Panc1 (cell line): ENCODE data around the gene GAMT.

ENCODE experiments used
- POLR2AphosphoS5 ChIP-seq: IDR thresholded peaks from 2 replicates; pipeline ENCODE4 v1.6.1; 2012; ENCODE audit warnings: mild to moderate bottlenecking, low read depth, low read length, moderate library complexity
- TF ChIP-seq, protein P1 (sequence below): fragments of 450-650 bp; IDR thresholded peaks from 2 replicates; pipeline ENCODE4 v1.5.1; 2017; ENCODE audit warnings: mild to moderate bottlenecking
- TF ChIP-seq, protein P2 (sequence below), 2 experiments: IDR thresholded peaks; 2 replicates each; pipeline ENCODE4 v1.6.1; 2011 to 2012; ENCODE audit warnings: low read depth in 2 of 2, control low read depth in 1 of 2, low read length in 1 of 2, mild to moderate bottlenecking in 1 of 2, moderate library complexity in 1 of 2; ENCODE audit not compliant: insufficient read depth in 1 of 2

DNA sequence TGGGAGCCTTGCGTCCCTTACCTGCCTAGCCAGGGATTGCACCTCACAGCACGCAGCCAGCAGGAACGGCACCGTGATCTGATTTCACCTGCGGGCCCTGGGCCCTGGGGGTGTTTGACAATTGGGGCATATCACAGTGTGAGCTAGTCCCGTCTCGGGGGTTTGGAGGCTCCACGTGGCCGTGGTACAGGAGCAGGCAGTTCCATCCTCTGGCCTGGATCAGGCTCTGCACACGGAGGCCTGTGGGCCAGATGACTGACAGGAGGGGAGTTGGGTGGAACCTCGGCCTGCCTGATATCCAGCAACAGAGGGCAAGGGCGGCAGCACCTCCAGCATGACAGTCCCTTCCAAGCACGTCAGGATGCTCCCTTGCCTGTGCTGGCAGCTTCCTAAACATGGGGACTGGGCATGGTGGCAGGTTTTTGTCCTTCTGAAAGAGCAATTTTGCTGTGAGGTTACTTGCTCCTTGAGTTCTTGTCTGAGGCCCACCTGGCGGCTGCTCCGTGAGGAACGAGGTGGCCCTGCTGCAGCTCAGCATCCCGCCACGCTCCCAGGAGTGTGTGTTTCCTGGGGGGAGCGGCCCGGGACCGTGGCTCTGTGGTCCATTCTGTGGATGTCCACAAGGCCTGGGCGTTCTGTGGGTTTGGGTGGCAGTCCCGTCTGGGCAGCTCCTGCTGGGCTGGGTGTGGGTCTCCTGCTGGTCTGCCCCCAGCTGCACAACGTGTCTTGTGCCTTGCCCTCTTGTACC lies 30.6 kb upstream of the GAMT start:
- no peak for TF ChIP-seq POLR2AphosphoS5
- TF ChIP-seq, protein P1, sequence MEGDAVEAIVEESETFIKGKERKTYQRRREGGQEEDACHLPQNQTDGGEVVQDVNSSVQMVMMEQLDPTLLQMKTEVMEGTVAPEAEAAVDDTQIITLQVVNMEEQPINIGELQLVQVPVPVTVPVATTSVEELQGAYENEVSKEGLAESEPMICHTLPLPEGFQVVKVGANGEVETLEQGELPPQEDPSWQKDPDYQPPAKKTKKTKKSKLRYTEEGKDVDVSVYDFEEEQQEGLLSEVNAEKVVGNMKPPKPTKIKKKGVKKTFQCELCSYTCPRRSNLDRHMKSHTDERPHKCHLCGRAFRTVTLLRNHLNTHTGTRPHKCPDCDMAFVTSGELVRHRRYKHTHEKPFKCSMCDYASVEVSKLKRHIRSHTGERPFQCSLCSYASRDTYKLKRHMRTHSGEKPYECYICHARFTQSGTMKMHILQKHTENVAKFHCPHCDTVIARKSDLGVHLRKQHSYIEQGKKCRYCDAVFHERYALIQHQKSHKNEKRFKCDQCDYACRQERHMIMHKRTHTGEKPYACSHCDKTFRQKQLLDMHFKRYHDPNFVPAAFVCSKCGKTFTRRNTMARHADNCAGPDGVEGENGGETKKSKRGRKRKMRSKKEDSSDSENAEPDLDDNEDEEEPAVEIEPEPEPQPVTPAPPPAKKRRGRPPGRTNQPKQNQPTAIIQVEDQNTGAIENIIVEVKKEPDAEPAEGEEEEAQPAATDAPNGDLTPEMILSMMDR: no peak
- TF ChIP-seq, protein P2, sequence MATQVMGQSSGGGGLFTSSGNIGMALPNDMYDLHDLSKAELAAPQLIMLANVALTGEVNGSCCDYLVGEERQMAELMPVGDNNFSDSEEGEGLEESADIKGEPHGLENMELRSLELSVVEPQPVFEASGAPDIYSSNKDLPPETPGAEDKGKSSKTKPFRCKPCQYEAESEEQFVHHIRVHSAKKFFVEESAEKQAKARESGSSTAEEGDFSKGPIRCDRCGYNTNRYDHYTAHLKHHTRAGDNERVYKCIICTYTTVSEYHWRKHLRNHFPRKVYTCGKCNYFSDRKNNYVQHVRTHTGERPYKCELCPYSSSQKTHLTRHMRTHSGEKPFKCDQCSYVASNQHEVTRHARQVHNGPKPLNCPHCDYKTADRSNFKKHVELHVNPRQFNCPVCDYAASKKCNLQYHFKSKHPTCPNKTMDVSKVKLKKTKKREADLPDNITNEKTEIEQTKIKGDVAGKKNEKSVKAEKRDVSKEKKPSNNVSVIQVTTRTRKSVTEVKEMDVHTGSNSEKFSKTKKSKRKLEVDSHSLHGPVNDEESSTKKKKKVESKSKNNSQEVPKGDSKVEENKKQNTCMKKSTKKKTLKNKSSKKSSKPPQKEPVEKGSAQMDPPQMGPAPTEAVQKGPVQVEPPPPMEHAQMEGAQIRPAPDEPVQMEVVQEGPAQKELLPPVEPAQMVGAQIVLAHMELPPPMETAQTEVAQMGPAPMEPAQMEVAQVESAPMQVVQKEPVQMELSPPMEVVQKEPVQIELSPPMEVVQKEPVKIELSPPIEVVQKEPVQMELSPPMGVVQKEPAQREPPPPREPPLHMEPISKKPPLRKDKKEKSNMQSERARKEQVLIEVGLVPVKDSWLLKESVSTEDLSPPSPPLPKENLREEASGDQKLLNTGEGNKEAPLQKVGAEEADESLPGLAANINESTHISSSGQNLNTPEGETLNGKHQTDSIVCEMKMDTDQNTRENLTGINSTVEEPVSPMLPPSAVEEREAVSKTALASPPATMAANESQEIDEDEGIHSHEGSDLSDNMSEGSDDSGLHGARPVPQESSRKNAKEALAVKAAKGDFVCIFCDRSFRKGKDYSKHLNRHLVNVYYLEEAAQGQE (IDR thresholded peaks at IDR 0.05; ENCODE audit: insufficient read depth in 1 of 2, low read depth in 2 of 2, low read length in 1 of 2): no peak
